Calu3 (cell line): ENCODE measurements around the gene SLC4A11. TPM values are rescaled to one million over a fixed set of nuclear protein-coding genes. Genes with fewer than 3 reads are reported as not detected.

Source experiments
- BruUV-seq: library from RNA; stranded (reverse); fragments of 400-500 nt; replicated peaks from 2 replicates; lab custom pipeline; 2021; lab: Mats Ljungman, UMichigan
- CTCF ChIA-PET: fragments of 300-600 bp; sonication (Branson Sonifier 250); formaldehyde crosslinking; loops from one replicate; lab custom pipeline; 2022; ENCODE audit warnings: antibody characterized with exemption; lab: Charles Lee
- DNase-seq: peaks from one replicate; pipeline ENCODE4 v3.0.0; 2022
- H3K27ac Mint-ChIP-seq: one replicate; pipeline ENCODE4 v1.8.0; 2022; ENCODE audit warnings: mixed read lengths; ENCODE audit not compliant: unreplicated experiment
- H3K27me3 Mint-ChIP-seq: one replicate; pipeline ENCODE4 v1.8.0; 2022; ENCODE audit warnings: mixed read lengths; ENCODE audit not compliant: unreplicated experiment
- H3K36me3 Mint-ChIP-seq: one replicate; pipeline ENCODE4 v1.8.0; 2022; ENCODE audit warnings: mild to moderate bottlenecking, moderate library complexity, mixed read lengths; ENCODE audit not compliant: insufficient read depth, unreplicated experiment
- H3K4me1 Mint-ChIP-seq: one replicate; pipeline ENCODE4 v1.8.0; 2022; ENCODE audit warnings: mild to moderate bottlenecking, low read depth, mixed read lengths; ENCODE audit not compliant: unreplicated experiment
- H3K4me3 Mint-ChIP-seq: one replicate; pipeline ENCODE4 v1.8.0; 2022; ENCODE audit warnings: mild to moderate bottlenecking, low read depth, moderate library complexity, mixed read lengths; ENCODE audit not compliant: unreplicated experiment
- H3K9me3 Mint-ChIP-seq: one replicate; pipeline ENCODE4 v1.8.0; 2022; ENCODE audit warnings: low read depth, mixed read lengths; ENCODE audit not compliant: unreplicated experiment
- CTCF ChIP-seq: fragments of 200-600 bp; IDR thresholded peaks from one replicate; pipeline ENCODE4 v1.8.0; 2022; ENCODE audit warnings: antibody characterized with exemption; ENCODE audit not compliant: unreplicated experiment
- intact Hi-C: fragments of 100-400 bp; cut with micrococcal nuclease; formaldehyde crosslinking; loops from one replicate; pipeline ENCODE4 v1.10.0; 2022; ENCODE audit not compliant: unreplicated experiment
- total RNA-seq: library from RNA; stranded (reverse); gene quantifications from 2 replicates; pipeline ENCODE4 v1.2.3, GENCODE V29; 2022

SLC4A11 gene
- total RNA-seq, 1 experiment from 2014 or later = 9.4 TPM

DNA sequence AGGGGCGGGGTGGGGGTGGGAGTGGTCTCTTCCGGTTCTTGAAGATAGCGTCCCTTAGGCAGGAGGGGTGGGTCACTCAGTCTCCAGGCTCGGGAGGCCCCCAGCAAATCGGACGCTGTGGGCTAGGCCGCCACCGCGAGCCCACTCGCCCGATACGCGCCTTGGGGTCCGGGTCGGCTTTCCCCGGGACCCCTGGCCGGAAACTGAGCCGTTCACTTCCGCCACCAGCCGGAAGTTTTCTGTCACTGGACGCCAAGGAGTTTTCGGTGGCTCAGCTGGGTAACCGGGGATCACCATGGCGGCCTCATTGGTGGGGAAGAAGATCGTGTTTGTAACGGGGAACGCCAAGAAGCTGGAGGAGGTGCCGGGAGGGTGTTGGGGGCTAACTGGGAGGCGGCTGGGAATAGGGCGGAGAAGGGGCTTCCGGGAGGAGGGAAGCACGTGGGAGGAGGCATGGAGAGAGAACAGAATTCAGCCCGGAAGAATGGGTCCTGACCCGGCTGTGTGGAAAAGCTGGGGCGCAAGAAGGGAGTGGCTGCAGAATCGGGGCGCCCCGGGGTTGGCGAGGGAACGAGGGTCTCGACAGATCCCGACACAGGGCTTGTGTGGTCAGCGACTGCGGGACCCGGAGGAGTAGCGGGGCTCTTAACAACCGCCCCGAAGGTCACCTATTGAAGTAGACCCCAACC is 29.6 kb downstream of the SLC4A11 start, which contains the start of gene ITPA:
TSS of gene ITPA (plus strand) at position 242 of the 689 bp plus-strand sequence. CDS start at position 296, 54 bp downstream.
- no peaks in the 10 kb centered on the region for H3K9me3 Mint-ChIP-seq
- DNase-seq = peak; percentile 48
- H3K36me3 Mint-ChIP-seq = peaks cover 35% of the 10 kb centered on the region
- no TSS peak for BruUV-seq
- intact Hi-C loops = no loop called here
- H3K4me3 Mint-ChIP-seq = peak within 1 kb of the TSS; percentile 97
- TF ChIP-seq CTCF = no peak
- H3K27ac Mint-ChIP-seq = peak within 1 kb of the TSS; percentile 96
- no peaks in the 10 kb centered on the region for H3K4me1 Mint-ChIP-seq
- CTCF ChIA-PET = interaction anchor here (0.6 kb wide), 1 partner anchor 10 kb away, joined by 4 read pairs; no protein-coding TSS in a partner anchor
- H3K27me3 Mint-ChIP-seq = no peaks in the 10 kb centered on the region

GRCh38 chr20:3208786-3209256 is 30.2 kb downstream of the SLC4A11 start:
- H3K9me3 Mint-ChIP-seq = no peaks in the 10 kb centered on the region
- CTCF ChIA-PET = interaction anchor here (0.6 kb wide), 1 partner anchor 11 kb away, joined by 4 read pairs; no protein-coding TSS in a partner anchor
- TSS peak; percentile 76 for BruUV-seq
- peak overlapping the region; percentile 97 for H3K4me3 Mint-ChIP-seq
- peaks cover 36% of the 10 kb centered on the region for H3K36me3 Mint-ChIP-seq
- intact Hi-C loops = no loop called here
- DNase-seq = no peak
- no peaks in the 10 kb centered on the region for H3K4me1 Mint-ChIP-seq
- no peak for TF ChIP-seq CTCF
- peak overlapping the region; percentile 96 for H3K27ac Mint-ChIP-seq
- H3K27me3 Mint-ChIP-seq = no peaks in the 10 kb centered on the region

- no TSS peak for BruUV-seq
- Mint-ChIP-seq H3K27me3 (no peaks in the 10 kb centered on the region), H3K9me3 (no peaks in the 10 kb centered on the region), H3K4me1 (no peaks in the 10 kb centered on the region), H3K4me3 (peak within 1 kb of the TSS; percentile 94), H3K27ac (peak within 1 kb of the TSS; percentile 87), H3K36me3 (peaks cover 46% of the 10 kb centered on the region)
- intact Hi-C loops = no loop called here
- CTCF ChIA-PET = no interaction called here
- TF ChIP-seq CTCF = no peak
- peak; percentile 85 for DNase-seq
These were observed 34.7 kb downstream of the SLC4A11 start, which contains the start of gene DDRGK1 for GRCh38 chr20:3204124-3204794. DDRGK1 (minus strand) TSS chr20:3204682; CDS start chr20:3204627, 55 bp downstream.

DNA sequence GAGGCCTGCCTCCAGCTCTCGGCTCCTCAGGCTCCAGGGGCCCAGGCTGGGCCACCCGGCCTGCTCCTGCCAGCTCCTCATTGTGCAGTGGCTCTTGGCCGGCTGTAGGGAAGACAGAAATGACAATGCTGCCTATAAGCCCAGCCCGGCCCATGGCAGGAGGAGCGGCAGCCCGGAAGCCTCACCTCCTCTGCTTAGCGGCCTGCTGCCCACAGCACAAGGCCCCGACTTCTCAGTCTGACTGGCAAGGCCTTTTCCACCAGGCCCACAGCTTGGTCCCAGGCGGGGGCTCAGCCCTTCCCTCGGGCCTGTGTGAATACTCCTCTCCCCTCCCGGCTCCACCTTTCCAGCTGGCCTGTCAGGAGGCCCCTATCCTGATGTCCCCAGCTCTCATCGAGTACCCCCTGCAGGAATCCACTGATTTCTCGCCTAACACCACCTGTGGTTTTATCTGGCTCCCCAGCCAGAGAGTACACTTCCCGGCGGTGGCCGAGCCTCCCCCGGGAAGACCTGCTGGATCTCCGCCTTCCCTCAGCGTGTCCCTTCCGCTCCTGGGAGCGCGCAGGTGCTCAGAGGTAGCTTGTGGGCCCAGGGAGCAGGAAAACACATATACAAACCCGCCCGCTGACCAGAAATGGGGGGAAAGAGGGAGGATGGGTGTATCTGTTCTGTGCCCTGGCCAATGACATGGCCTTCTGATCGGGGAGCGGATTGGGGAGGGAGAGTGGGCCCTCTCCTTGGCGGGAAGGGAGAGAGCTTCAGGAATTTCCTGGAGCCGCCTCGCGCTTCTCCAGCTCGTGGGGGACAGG is 35.5 kb downstream of the SLC4A11 start:
- peaks cover 44% of the 10 kb centered on the region for H3K36me3 Mint-ChIP-seq
- CTCF ChIA-PET = interaction anchor here (0.6 kb wide), 1 partner anchor 65 kb away, joined by 5 read pairs; no protein-coding TSS in a partner anchor
- no peaks in the 10 kb centered on the region for H3K9me3 Mint-ChIP-seq
- no peaks in the 10 kb centered on the region for H3K27me3 Mint-ChIP-seq
- no peaks in the 10 kb centered on the region for H3K4me1 Mint-ChIP-seq
- DNase-seq = peak; percentile 15
- BruUV-seq = no TSS peak
- no peak for TF ChIP-seq CTCF
- intact Hi-C loops = no loop called here
- H3K27ac Mint-ChIP-seq = peak overlapping the region; percentile 87
- peak overlapping the region; percentile 94 for H3K4me3 Mint-ChIP-seq
